WTC11 (cell line): Measurements from ENCODE around the gene SNX9. TPM values are rescaled to one million over a fixed set of nuclear protein-coding genes. Genes with fewer than 3 reads are reported as not detected.

Source experiments
- ATAC-seq: fragments of 200-7000 bp; cut with Tn5 transposase; 2 replicates; pipeline ENCODE4 v1.10.0; 2021; ENCODE audit warnings: mild to moderate bottlenecking, moderate library complexity
- CTCF ChIA-PET: fragments of 300-600 bp; sonication (Branson Sonifier 250); formaldehyde crosslinking; loops from one replicate; lab custom pipeline; 2021; ENCODE audit warnings: antibody characterized with exemption; lab: Charles Lee
- POLR2A ChIA-PET: fragments of 350-600 bp; sonication (Branson Sonifier 250); formaldehyde crosslinking; loops from one replicate; lab custom pipeline; 2021; ENCODE audit warnings: antibody characterized with exemption; lab: Charles Lee
- DNase-seq: peaks from one replicate; pipeline ENCODE4 v3.0.0; 2021; ENCODE audit warnings: low spot score
- H3K27ac Mint-ChIP-seq: 2 replicates; pipeline ENCODE4 v1.8.0; 2021; ENCODE audit warnings: mixed read lengths
- H3K27me3 Mint-ChIP-seq: 2 replicates; pipeline ENCODE4 v1.8.0; 2021; ENCODE audit warnings: low read depth, mild to moderate bottlenecking, moderate library complexity, mixed read lengths
- H3K36me3 Mint-ChIP-seq: 2 replicates; pipeline ENCODE4 v1.8.0; 2021; ENCODE audit warnings: mixed read lengths
- H3K4me1 Mint-ChIP-seq: 2 replicates; pipeline ENCODE4 v1.8.0; 2022; ENCODE audit warnings: mixed read lengths
- H3K4me3 Mint-ChIP-seq: 2 replicates; pipeline ENCODE4 v1.8.0; 2021; ENCODE audit warnings: mild to moderate bottlenecking, moderate library complexity, mixed read lengths
- H3K9me3 Mint-ChIP-seq: 2 replicates; pipeline ENCODE4 v1.8.0; 2021; ENCODE audit warnings: mixed read lengths
- ATF3 ChIP-seq: sonication (generic); formaldehyde crosslinking; conservative IDR thresholded peaks from 2 replicates; pipeline ENCODE4 v1.8.1; 2022; ENCODE audit warnings: mild to moderate bottlenecking, missing genetic modification reagents
- CBFB ChIP-seq: sonication (generic); formaldehyde crosslinking; IDR thresholded peaks from 2 replicates; pipeline ENCODE4 v1.8.1; 2022; ENCODE audit warnings: mild to moderate bottlenecking, low read depth, missing genetic modification reagents
- CDX4 ChIP-seq: fragments of 250-450 bp; sonication (Bioruptor Pico); IDR thresholded peaks from 2 replicates; pipeline ENCODE4 v1.9.0; 2021; ENCODE audit warnings: moderate library complexity, mild to moderate bottlenecking, inconsistent platforms, borderline replicate concordance
- E2F5 ChIP-seq: sonication (generic); formaldehyde crosslinking; IDR thresholded peaks from 2 replicates; pipeline ENCODE4 v1.8.1; 2022; ENCODE audit warnings: mild to moderate bottlenecking, moderate library complexity, missing genetic modification reagents
- EMX1 ChIP-seq: fragments of 250-450 bp; sonication (Bioruptor Pico); IDR thresholded peaks from 2 replicates; pipeline ENCODE4 v1.8.0; 2021; ENCODE audit warnings: mild to moderate bottlenecking
- ERG ChIP-seq: fragments of 250-450 bp; sonication (Bioruptor Pico); IDR thresholded peaks from 2 replicates; pipeline ENCODE4 v1.8.0; 2021; ENCODE audit warnings: mild to moderate bottlenecking
- ETV6 ChIP-seq: sonication (generic); formaldehyde crosslinking; IDR thresholded peaks from 2 replicates; pipeline ENCODE4 v1.8.1; 2022; ENCODE audit warnings: mild to moderate bottlenecking, missing genetic modification reagents
- FOXK1 ChIP-seq: sonication (generic); formaldehyde crosslinking; IDR thresholded peaks from 2 replicates; pipeline ENCODE4 v1.8.0; 2022; ENCODE audit warnings: mild to moderate bottlenecking, moderate library complexity, missing genetic modification reagents
- FOXP4 ChIP-seq: sonication (generic); formaldehyde crosslinking; IDR thresholded peaks from 2 replicates; pipeline ENCODE4 v1.8.0; 2022; ENCODE audit warnings: mild to moderate bottlenecking, missing genetic modification reagents
- IRF2 ChIP-seq: sonication (generic); formaldehyde crosslinking; IDR thresholded peaks from 2 replicates; pipeline ENCODE4 v1.8.0; 2022; ENCODE audit warnings: low read depth, missing genetic modification reagents, borderline replicate concordance
- MYBL2 ChIP-seq: sonication (generic); formaldehyde crosslinking; IDR thresholded peaks from 2 replicates; pipeline ENCODE4 v1.8.1; 2023; ENCODE audit warnings: mild to moderate bottlenecking, moderate library complexity, missing genetic modification reagents
- NFATC4 ChIP-seq: fragments of 250-450 bp; sonication (Bioruptor Pico); IDR thresholded peaks from 2 replicates; pipeline ENCODE4 v1.9.0; 2021; ENCODE audit warnings: mild to moderate bottlenecking
- NFYB ChIP-seq: sonication (generic); formaldehyde crosslinking; conservative IDR thresholded peaks from 2 replicates; pipeline ENCODE4 v1.8.0; 2022; ENCODE audit warnings: low read depth, missing genetic modification reagents
- NR1H2 ChIP-seq: sonication (generic); formaldehyde crosslinking; IDR thresholded peaks from 2 replicates; pipeline ENCODE4 v1.9.0; 2021; ENCODE audit warnings: mild to moderate bottlenecking, moderate library complexity, missing genetic modification reagents
- RELA ChIP-seq: sonication (generic); formaldehyde crosslinking; IDR thresholded peaks from 2 replicates; pipeline ENCODE4 v1.8.1; 2022; ENCODE audit warnings: missing genetic modification reagents, mild to moderate bottlenecking, borderline replicate concordance
- RORB ChIP-seq: fragments of 250-450 bp; sonication (Bioruptor Pico); IDR thresholded peaks from 2 replicates; pipeline ENCODE4 v1.9.0; 2021; ENCODE audit warnings: mild to moderate bottlenecking
- SMAD4 ChIP-seq: sonication (generic); formaldehyde crosslinking; IDR thresholded peaks from 2 replicates; pipeline ENCODE4 v1.8.0; 2022; ENCODE audit warnings: mild to moderate bottlenecking, missing genetic modification reagents
- SP1 ChIP-seq: sonication (generic); formaldehyde crosslinking; conservative IDR thresholded peaks from 2 replicates; pipeline ENCODE4 v1.8.1; 2022; ENCODE audit warnings: missing genetic modification reagents
- TEAD1 ChIP-seq: sonication (generic); formaldehyde crosslinking; IDR thresholded peaks from 2 replicates; pipeline ENCODE4 v1.8.0; 2022; ENCODE audit warnings: mild to moderate bottlenecking, missing genetic modification reagents
- USF2 ChIP-seq: sonication (generic); formaldehyde crosslinking; IDR thresholded peaks from 2 replicates; pipeline ENCODE4 v1.8.1; 2023; ENCODE audit warnings: mild to moderate bottlenecking, missing genetic modification reagents, moderate library complexity
- ZNF121 ChIP-seq: sonication (generic); formaldehyde crosslinking; IDR thresholded peaks from 2 replicates; pipeline ENCODE4 v1.8.0; 2023; ENCODE audit warnings: missing genetic modification reagents
- ZNF138 ChIP-seq: sonication (generic); formaldehyde crosslinking; conservative IDR thresholded peaks from 2 replicates; pipeline ENCODE4 v1.8.1; 2022; ENCODE audit warnings: mild to moderate bottlenecking, moderate library complexity, missing genetic modification reagents
- ZNF219 ChIP-seq: sonication (generic); formaldehyde crosslinking; IDR thresholded peaks from 2 replicates; pipeline ENCODE4 v1.8.0; 2023; ENCODE audit warnings: missing genetic modification reagents, mild to moderate bottlenecking, borderline replicate concordance
- ZNF532 ChIP-seq: fragments of 250-450 bp; sonication (Bioruptor Pico); IDR thresholded peaks from 2 replicates; pipeline ENCODE4 v1.9.0; 2021; ENCODE audit warnings: mild to moderate bottlenecking, borderline replicate concordance
- ZNF671 ChIP-seq: fragments of 250-450 bp; sonication (Bioruptor Pico); IDR thresholded peaks from 2 replicates; pipeline ENCODE4 v1.8.0; 2021; ENCODE audit warnings: mild to moderate bottlenecking
- total RNA-seq: library from RNA; stranded (reverse); gene quantifications from 3 replicates; pipeline ENCODE4 v1.2.3, GENCODE V29; 2021

The SNX9 gene
- total RNA-seq, 1 experiment from 2014 or later = 35.0 TPM

GRCh38 chr6:157961153-157961831, 138.2 kb downstream of the SNX9 start (continued):
- TF ChIP-seq ZNF532 = no peak
- no peak for TF ChIP-seq RORB (CRISPR knock-in tag)
- no peak for TF ChIP-seq NFATC4
- TF ChIP-seq ZNF219 = no peak
- no peak for TF ChIP-seq ZNF138 (CRISPR knock-in tag)
- no peak for TF ChIP-seq ZNF121
- no peak for TF ChIP-seq SP1 (CRISPR knock-in tag)
- no peak for TF ChIP-seq FOXK1 (CRISPR knock-in tag)
- TF ChIP-seq ATF3 (CRISPR knock-in tag) = no peak
- no peak for TF ChIP-seq NFYB (CRISPR knock-in tag)

GRCh38 chr6:157961832-157962575, 139.0 kb downstream of the SNX9 start:
- Mint-ChIP-seq H3K36me3 (peaks cover 29% of the 10 kb centered on the region), H3K27me3 (peaks cover 2% of the 10 kb centered on the region; the same call in 1 of the 2 replicates), H3K27ac (peak overlapping the region; percentile 36; the same call in 1 of the 2 replicates), H3K4me3 (no peak overlapping the region), H3K4me1 (peaks cover 27% of the 10 kb centered on the region), H3K9me3 (peaks cover 30% of the 10 kb centered on the region)
- ChIA-PET CTCF (interaction anchor here (0.6 to 0.8 kb wide), 2 partner anchors 10 to 739 kb away, joined by 3 read pairs; no protein-coding TSS in a partner anchor), POLR2A (no interaction called here)
- ATAC-seq (no peak; the same call in 1 of the 2 replicates), DNase-seq (no peak)
- TF ChIP-seq MYBL2 (CRISPR knock-in tag) (no peak), ERG (CRISPR knock-in tag) (no peak), IRF2 (no peak), ZNF671 (no peak), E2F5 (CRISPR knock-in tag) (no peak), CDX4 (CRISPR knock-in tag) (no peak), CBFB (no peak), NR1H2 (CRISPR knock-in tag) (no peak), ETV6 (no peak), FOXP4 (CRISPR knock-in tag) (no peak), EMX1 (CRISPR knock-in tag) (no peak), RELA (CRISPR knock-in tag) (no peak), SMAD4 (CRISPR knock-in tag) (no peak), TEAD1 (CRISPR knock-in tag) (no peak), ZNF121 (no peak), USF2 (CRISPR knock-in tag) (no peak)
